ENCODE data around the gene PLPPR5.
A peak's percentile ranks its signal among the peaks of the same experiment; 100 is the strongest.
"Not testable (repeated sequence)": the region's sequence is repeated elsewhere in the genome, so short reads cannot be mapped to it uniquely, and the experiment has no call there.

Gene PLPPR5

GRCh38 chr1:98919211-98919610 lies 85.5 kb downstream of the PLPPR5 start:
- DNase-seq (ENCODE audit: low read depth in 2 of 2), result no peak

GRCh38 chr1:98914547-98914946 lies 90.1 kb downstream of the PLPPR5 start:
- DNase-seq (ENCODE audit: low read depth in 2 of 2), result no peak

- no peak for DNase-seq (ENCODE audit: low read depth in 2 of 2)
Observed at GRCh38 chr1:98910827-98911226, 93.8 kb downstream of the PLPPR5 start.

- no peak for DNase-seq (ENCODE audit: low read depth in 2 of 2)
Observed at GRCh38 chr1:98908980-98909379, 95.7 kb downstream of the PLPPR5 start.

GRCh38 chr1:98906809-98907208 lies 97.9 kb downstream of the PLPPR5 start:
- no peak for DNase-seq (ENCODE audit: low read depth in 2 of 2)

- DNase-seq (ENCODE audit: low read depth in 2 of 2), result no peak
Observed at GRCh38 chr1:98906361-98906760, 98.3 kb downstream of the PLPPR5 start.

- no peak for DNase-seq (ENCODE audit: low read depth in 2 of 2)
Observed at GRCh38 chr1:98904684-98905083, 100.0 kb downstream of the PLPPR5 start.

- no peak for DNase-seq (ENCODE audit: low read depth in 2 of 2)
Observed at GRCh38 chr1:98903726-98904125, 100.9 kb downstream of the PLPPR5 start.

GRCh38 chr1:98903261-98903660 lies 101.4 kb downstream of the PLPPR5 start:
- DNase-seq (ENCODE audit: low read depth in 2 of 2), result no peak

GRCh38 chr1:98898940-98899339 lies 105.7 kb downstream of the PLPPR5 start:
- DNase-seq (ENCODE audit: low read depth in 2 of 2), result no peak

- DNase-seq (ENCODE audit: low read depth in 2 of 2), result no peak
Observed at GRCh38 chr1:98897479-98897878, 107.2 kb downstream of the PLPPR5 start.

GRCh38 chr1:98896711-98897445 lies 107.8 kb downstream of the PLPPR5 start:
- DNase-seq (ENCODE audit: low read depth in 2 of 2), result no peak

GRCh38 chr1:98893371-98893770 lies 111.3 kb downstream of the PLPPR5 start:
- no peak for DNase-seq (ENCODE audit: low read depth in 2 of 2)

GRCh38 chr1:98888869-98889268 lies 115.8 kb downstream of the PLPPR5 start:
- no peak for DNase-seq (ENCODE audit: low read depth in 2 of 2)

GRCh38 chr1:98887507-98887906 lies 117.2 kb downstream of the PLPPR5 start:
- no peak for DNase-seq (ENCODE audit: low read depth in 2 of 2)

- no peak for DNase-seq (ENCODE audit: low read depth in 2 of 2)
Observed at GRCh38 chr1:98884864-98885263, 119.8 kb downstream of the PLPPR5 start.

GRCh38 chr1:98881901-98882300 lies 122.8 kb downstream of the PLPPR5 start:
- DNase-seq (ENCODE audit: low read depth in 2 of 2), result no peak

GRCh38 chr1:98881234-98881633 lies 123.4 kb downstream of the PLPPR5 start:
- not testable (repeated sequence) for DNase-seq (ENCODE audit: low read depth in 2 of 2)

GRCh38 chr1:98874828-98875227 lies 129.8 kb downstream of the PLPPR5 start:
- no peak for DNase-seq (ENCODE audit: low read depth in 2 of 2)

GRCh38 chr1:98870959-98871903 lies 133.4 kb downstream of the PLPPR5 start:
- peak; percentile 5 to 8 for DNase-seq (ENCODE audit: low read depth in 2 of 2)

GRCh38 chr1:98865796-98866195 lies 138.9 kb downstream of the PLPPR5 start:
- no peak for DNase-seq (ENCODE audit: low read depth in 2 of 2)

GRCh38 chr1:98860329-98860728 lies 144.3 kb downstream of the PLPPR5 start:
- no peak for DNase-seq (ENCODE audit: low read depth in 2 of 2)

- no peak for DNase-seq (ENCODE audit: low read depth in 2 of 2)
Observed at GRCh38 chr1:98854137-98854536, 150.5 kb downstream of the PLPPR5 start.
